SH-SY5Y (cell line): ENCODE measurements around the gene SPTBN5.

Source experiments
- GATA2 ChIP-seq: IDR thresholded peaks from 2 replicates; pipeline ENCODE4 v1.6.1; 2011; ENCODE audit warnings: mild to moderate bottlenecking, low read depth, low read length
- GATA3 ChIP-seq: IDR thresholded peaks from 2 replicates; pipeline ENCODE4 v1.6.1; 2011; ENCODE audit warnings: low read depth, mild to moderate bottlenecking, low read length, moderate library complexity

DNA sequence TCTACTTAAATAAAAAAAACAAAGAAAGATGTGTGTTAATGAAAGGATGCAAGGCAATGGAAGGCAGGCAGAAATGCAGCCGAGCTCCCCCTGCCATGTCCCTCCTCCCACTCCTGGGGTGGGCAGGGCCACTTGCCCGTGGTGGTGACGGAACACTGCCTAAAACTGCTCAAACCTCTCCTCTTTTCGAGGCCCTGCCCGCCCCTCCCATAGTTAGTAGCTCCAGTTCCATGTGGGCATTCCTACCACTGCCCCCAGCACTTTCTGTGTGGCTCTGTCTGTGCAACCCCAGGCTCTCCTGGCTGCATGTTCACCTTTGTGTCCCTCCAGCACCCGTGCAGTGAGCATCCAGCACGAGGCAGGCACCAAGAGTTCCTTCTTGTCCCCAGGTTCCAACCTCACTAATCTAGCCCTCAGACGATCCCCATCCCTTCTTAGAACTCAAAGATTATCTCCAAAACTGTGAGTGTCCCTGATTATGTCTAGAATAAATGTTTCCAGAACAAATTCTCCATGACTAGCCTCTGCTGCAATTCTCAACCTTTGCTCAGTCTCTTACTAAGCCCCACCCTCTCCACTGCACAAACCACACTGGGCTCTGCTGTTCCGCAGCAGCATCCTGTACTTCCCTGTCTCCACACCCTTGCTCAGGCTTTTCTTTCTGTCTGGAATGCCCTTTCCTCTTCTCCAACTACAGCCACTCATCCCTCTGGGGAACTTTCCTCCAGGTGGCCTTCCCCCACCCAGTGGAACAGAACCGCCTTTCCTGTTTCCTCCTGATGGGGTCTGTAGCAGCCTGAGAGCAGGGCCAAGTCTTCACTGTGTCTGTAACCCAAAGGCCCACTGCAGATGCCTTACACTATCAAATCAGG, 32.6 kb upstream of the SPTBN5 start:
- TF ChIP-seq GATA2 (no peak), GATA3 (no peak)
